CD4-positive, alpha-beta T cell treated with Interleukin-6 at 100 ng/mL for 8 hours (primary cell): ENCODE results near the gene SLC10A3.
"Not testable (repeated sequence)": the region's sequence is repeated elsewhere in the genome, so short reads cannot be mapped to it uniquely, and the experiment has no call there.

Source experiments
- DNase-seq: peaks from one replicate; pipeline ENCODE4 v3.0.0-alpha.2; 2020; ENCODE audit warnings: mixed read lengths, low spot score

SLC10A3 gene

GRCh38 chrX:154509455-154509854 lies 19.0 kb upstream of the SLC10A3 start:
- no peak for DNase-seq

- no peak for DNase-seq
These were observed 17.9 kb upstream of the SLC10A3 start for GRCh38 chrX:154508384-154508745.

- no peak for DNase-seq
These were observed 17.4 kb upstream of the SLC10A3 start for GRCh38 chrX:154507673-154508383.

- DNase-seq = no peak
These were observed 16.3 kb upstream of the SLC10A3 start for GRCh38 chrX:154506483-154507332.

- no peak for DNase-seq
These were observed 15.3 kb upstream of the SLC10A3 start for GRCh38 chrX:154505734-154506133.

GRCh38 chrX:154502989-154503388 lies 12.6 kb upstream of the SLC10A3 start:
- no peak for DNase-seq

GRCh38 chrX:154502098-154502497 lies 11.7 kb upstream of the SLC10A3 start:
- no peak for DNase-seq

GRCh38 chrX:154501423-154501822 lies 11.0 kb upstream of the SLC10A3 start:
- DNase-seq = not testable (repeated sequence)

- not testable (repeated sequence) for DNase-seq
These were observed 6.2 kb upstream of the SLC10A3 start for GRCh38 chrX:154496591-154497137.

- no peak for DNase-seq
These were observed 5.1 kb upstream of the SLC10A3 start for GRCh38 chrX:154495472-154495922.

- DNase-seq = no peak
These were observed 4.3 kb upstream of the SLC10A3 start for GRCh38 chrX:154494715-154495114.

GRCh38 chrX:154490021-154490413 lies 412 bp downstream of the SLC10A3 start:
- DNase-seq = peak; percentile 23

- no peak for DNase-seq
These were observed 1.2 kb downstream of the SLC10A3 start for GRCh38 chrX:154489182-154489581.

- no peak for DNase-seq
These were observed 1.9 kb downstream of the SLC10A3 start for GRCh38 chrX:154488336-154489075.

- no peak for DNase-seq
These were observed 2.7 kb downstream of the SLC10A3 start for GRCh38 chrX:154487518-154488290.

GRCh38 chrX:154486396-154487207 lies 3.8 kb downstream of the SLC10A3 start, which contains the start of gene UBL4A:
TSS of gene UBL4A (minus strand) at chrX:154486615. CDS start at chrX:154486584, 31 bp downstream.
- peak; percentile 48 for DNase-seq

GRCh38 chrX:154486052-154486395 lies 4.4 kb downstream of the SLC10A3 start:
- peak; percentile 13 for DNase-seq

- DNase-seq = no peak
These were observed 5.0 kb downstream of the SLC10A3 start for GRCh38 chrX:154485150-154486051.
